HepG2 (cell line): ENCODE measurements around the gene TMEM253. TPM values are rescaled to one million over a fixed set of nuclear protein-coding genes. Genes with fewer than 3 reads are reported as not detected.
A peak's percentile ranks its signal among the peaks of the same experiment; 100 is the strongest.

Source experiments
- ATF4 ChIP-seq, 2 experiments: fragments of 450-650 bp in 1 of 2; sonication (generic) in 1 of 2; formaldehyde crosslinking; IDR thresholded peaks; 2 replicates each; pipeline versions ENCODE4 v1.5.0 to v1.8.0; 2020 to 2022; ENCODE audit warnings: mild to moderate bottlenecking in 1 of 2, missing genetic modification reagents in 1 of 2
- GABPB1 ChIP-seq: IDR thresholded peaks from 2 replicates; pipeline ENCODE4 v1.6.1; 2016; ENCODE audit warnings: mild to moderate bottlenecking, missing genetic modification reagents, moderate library complexity, missing compliant biosample characterization
- HMGA1 ChIP-seq: sonication (generic); formaldehyde crosslinking; conservative IDR thresholded peaks from 2 replicates; pipeline ENCODE4 v1.4.0; 2020; ENCODE audit warnings: missing genetic modification reagents
- KLF9 ChIP-seq: IDR thresholded peaks from 2 replicates; pipeline ENCODE4 v1.6.1; 2016; ENCODE audit warnings: low read depth
- MIER3 ChIP-seq: IDR thresholded peaks from 2 replicates; pipeline ENCODE4 v1.6.1; 2016; ENCODE audit warnings: missing compliant biosample characterization, borderline replicate concordance
- NKX3-1 ChIP-seq: sonication (generic); formaldehyde crosslinking; IDR thresholded peaks from 2 replicates; pipeline ENCODE4 v1.5.0; 2020; ENCODE audit warnings: missing genetic modification reagents
- PITX1 ChIP-seq: sonication (generic); formaldehyde crosslinking; IDR thresholded peaks from 2 replicates; pipeline ENCODE4 v1.5.1; 2020; ENCODE audit warnings: mild to moderate bottlenecking, missing genetic modification reagents
- POLR2AphosphoS5 ChIP-seq: IDR thresholded peaks from 2 replicates; pipeline ENCODE4 v1.6.1; 2012; ENCODE audit warnings: low read depth, low read length
- RBM39 ChIP-seq: fragments of 200-400 bp; formaldehyde crosslinking; IDR thresholded peaks from one replicate; pipeline ENCODE4 v1.6.1; 2018; ENCODE audit warnings: antibody characterized with exemption, mild to moderate bottlenecking, low read depth, low read length; ENCODE audit not compliant: poor library complexity, severe bottlenecking
- RELA ChIP-seq: sonication (generic); formaldehyde crosslinking; IDR thresholded peaks from 2 replicates; pipeline ENCODE4 v1.4.0; 2020; ENCODE audit warnings: missing genetic modification reagents
- TEF ChIP-seq: sonication (generic); formaldehyde crosslinking; IDR thresholded peaks from 2 replicates; pipeline ENCODE4 v1.5.0; 2020; ENCODE audit warnings: missing genetic modification reagents
- ZNF776 ChIP-seq: sonication (generic); formaldehyde crosslinking; IDR thresholded peaks from 2 replicates; pipeline ENCODE4 v1.4.0; 2020; ENCODE audit warnings: mild to moderate bottlenecking, missing genetic modification reagents
- ZNF891 ChIP-seq: sonication (generic); formaldehyde crosslinking; IDR thresholded peaks from 2 replicates; pipeline ENCODE4 v1.5.0; 2020; ENCODE audit warnings: mild to moderate bottlenecking, missing genetic modification reagents
- ZSCAN31 ChIP-seq: sonication (generic); formaldehyde crosslinking; IDR thresholded peaks from 2 replicates; pipeline ENCODE4 v1.5.0; 2020; ENCODE audit warnings: low read depth, mild to moderate bottlenecking, missing genetic modification reagents
- polyA plus RNA-seq, 8 experiments: library from polyadenylated mRNA; depleted of rRNA in 3 of 8; stranded (reverse) in 7 of 8; unstranded in 1 of 8; fragments of >200 nt; fragmentation: Illumina TruSeq in 4 of 8; extraction: Trizol in 4 of 8; gene quantifications; 2 replicates each; pipeline versions ENCODE4 v1.2.1 to v1.2.3, GENCODE V29; 2011 to 2016; ENCODE audit warnings: low read depth in 4 of 8, missing spikeins in 1 of 8, mixed read lengths in 1 of 8; ENCODE audit not compliant: insufficient read depth in 1 of 8
- total RNA-seq, 5 experiments: library from RNA; depleted of rRNA; stranded (reverse); fragments of >200 nt; fragmentation: Illumina TruSeq; extraction: Trizol; gene quantifications; 2 replicates each; pipeline ENCODE4 v1.2.3, GENCODE V29; 2016; ENCODE audit warnings: low read depth in 1 of 5
- TF ChIP-seq, protein P1 (sequence below): sonication (generic); formaldehyde crosslinking; IDR thresholded peaks from 2 replicates; pipeline ENCODE4 v1.5.0; 2020; ENCODE audit warnings: mild to moderate bottlenecking, missing genetic modification reagents
- TF ChIP-seq, protein P2 (sequence below): sonication (generic); formaldehyde crosslinking; IDR thresholded peaks from 2 replicates; pipeline ENCODE4 v1.4.0; 2020; ENCODE audit warnings: mild to moderate bottlenecking, missing genetic modification reagents

Gene TMEM253
- total and polyA plus RNA-seq, 2 of the 13 experiments (the other 11 are each of a cell fraction or from before 2014, with no cell fraction given) = 0.29 to 0.45 TPM

DNA sequence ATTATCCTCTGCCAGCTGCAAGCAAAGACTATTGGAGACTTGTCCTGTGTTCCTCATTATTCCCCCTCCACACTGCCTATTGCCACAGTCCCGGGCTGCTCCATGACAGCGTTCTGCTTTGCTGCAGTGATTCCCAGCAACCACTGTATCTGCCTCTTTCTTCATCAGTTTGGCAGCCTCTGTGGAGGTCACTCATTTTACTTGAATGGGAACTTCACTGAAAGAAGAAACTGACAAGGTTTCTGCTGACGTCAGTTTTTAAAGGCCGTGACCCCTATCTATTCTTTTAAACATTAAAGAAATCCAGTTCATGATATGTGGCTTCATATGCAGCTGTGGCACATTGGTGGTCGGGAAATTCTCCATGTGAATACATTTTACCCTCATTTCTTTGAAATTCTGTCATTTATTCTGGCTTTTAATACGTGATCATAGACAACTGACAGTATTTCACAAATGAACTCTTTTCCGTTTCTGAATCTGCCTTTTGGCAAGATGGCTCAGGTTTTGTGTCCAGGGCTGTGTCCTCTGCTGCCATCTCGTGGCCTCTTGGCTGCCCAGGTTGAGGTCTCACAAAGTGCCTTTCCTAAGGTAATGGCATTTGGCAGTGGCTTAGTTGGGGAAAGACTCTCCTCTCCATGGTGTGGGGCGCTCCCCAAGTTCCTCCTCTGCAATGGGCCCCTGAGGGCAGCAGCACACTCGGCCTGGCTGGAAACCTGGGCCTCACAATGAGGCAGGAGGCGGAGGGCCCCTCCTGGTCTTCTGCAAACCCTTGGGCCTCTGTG is 5.8 kb downstream of the TMEM253 start (continued):
- TF ChIP-seq RBM39 (peak; percentile 54), GABPB1 (CRISPR knock-in tag) (peak; percentile 37; the same call in 1 of the 2 replicates), NKX3-1 (CRISPR knock-in tag) (no peak), ZNF776 (CRISPR knock-in tag) (0 out of 2 replicates have a peak, but pooled peaks have one; percentile 21), ZSCAN31 (peak; percentile 81), HMGA1 (CRISPR knock-in tag) (no peak), KLF9 (CRISPR knock-in tag) (0 out of 2 replicates have a peak, but pooled peaks have one; percentile 45), POLR2AphosphoS5 (peak; percentile 32; the same call in 1 of the 2 replicates), ATF4 (CRISPR knock-in tag; IDR thresholded peaks at IDR 0.05) (peak in 1 of 2 experiments; percentile 62; a peak in 2 of 4 replicates), RELA (no peak; the same call in 1 of the 2 replicates), MIER3 (peak; percentile 20; the same call in 1 of the 2 replicates), ZNF891 (CRISPR knock-in tag) (no peak; the same call in 1 of the 2 replicates), TEF (CRISPR knock-in tag) (no peak), PITX1 (CRISPR knock-in tag) (peak; percentile 72; the same call in 1 of the 2 replicates)
- TF ChIP-seq, protein P1, sequence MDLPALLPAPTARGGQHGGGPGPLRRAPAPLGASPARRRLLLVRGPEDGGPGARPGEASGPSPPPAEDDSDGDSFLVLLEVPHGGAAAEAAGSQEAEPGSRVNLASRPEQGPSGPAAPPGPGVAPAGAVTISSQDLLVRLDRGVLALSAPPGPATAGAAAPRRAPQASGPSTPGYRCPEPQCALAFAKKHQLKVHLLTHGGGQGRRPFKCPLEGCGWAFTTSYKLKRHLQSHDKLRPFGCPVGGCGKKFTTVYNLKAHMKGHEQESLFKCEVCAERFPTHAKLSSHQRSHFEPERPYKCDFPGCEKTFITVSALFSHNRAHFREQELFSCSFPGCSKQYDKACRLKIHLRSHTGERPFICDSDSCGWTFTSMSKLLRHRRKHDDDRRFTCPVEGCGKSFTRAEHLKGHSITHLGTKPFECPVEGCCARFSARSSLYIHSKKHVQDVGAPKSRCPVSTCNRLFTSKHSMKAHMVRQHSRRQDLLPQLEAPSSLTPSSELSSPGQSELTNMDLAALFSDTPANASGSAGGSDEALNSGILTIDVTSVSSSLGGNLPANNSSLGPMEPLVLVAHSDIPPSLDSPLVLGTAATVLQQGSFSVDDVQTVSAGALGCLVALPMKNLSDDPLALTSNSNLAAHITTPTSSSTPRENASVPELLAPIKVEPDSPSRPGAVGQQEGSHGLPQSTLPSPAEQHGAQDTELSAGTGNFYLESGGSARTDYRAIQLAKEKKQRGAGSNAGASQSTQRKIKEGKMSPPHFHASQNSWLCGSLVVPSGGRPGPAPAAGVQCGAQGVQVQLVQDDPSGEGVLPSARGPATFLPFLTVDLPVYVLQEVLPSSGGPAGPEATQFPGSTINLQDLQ (CRISPR knock-in tag) = no peak
- TF ChIP-seq, protein P2, sequence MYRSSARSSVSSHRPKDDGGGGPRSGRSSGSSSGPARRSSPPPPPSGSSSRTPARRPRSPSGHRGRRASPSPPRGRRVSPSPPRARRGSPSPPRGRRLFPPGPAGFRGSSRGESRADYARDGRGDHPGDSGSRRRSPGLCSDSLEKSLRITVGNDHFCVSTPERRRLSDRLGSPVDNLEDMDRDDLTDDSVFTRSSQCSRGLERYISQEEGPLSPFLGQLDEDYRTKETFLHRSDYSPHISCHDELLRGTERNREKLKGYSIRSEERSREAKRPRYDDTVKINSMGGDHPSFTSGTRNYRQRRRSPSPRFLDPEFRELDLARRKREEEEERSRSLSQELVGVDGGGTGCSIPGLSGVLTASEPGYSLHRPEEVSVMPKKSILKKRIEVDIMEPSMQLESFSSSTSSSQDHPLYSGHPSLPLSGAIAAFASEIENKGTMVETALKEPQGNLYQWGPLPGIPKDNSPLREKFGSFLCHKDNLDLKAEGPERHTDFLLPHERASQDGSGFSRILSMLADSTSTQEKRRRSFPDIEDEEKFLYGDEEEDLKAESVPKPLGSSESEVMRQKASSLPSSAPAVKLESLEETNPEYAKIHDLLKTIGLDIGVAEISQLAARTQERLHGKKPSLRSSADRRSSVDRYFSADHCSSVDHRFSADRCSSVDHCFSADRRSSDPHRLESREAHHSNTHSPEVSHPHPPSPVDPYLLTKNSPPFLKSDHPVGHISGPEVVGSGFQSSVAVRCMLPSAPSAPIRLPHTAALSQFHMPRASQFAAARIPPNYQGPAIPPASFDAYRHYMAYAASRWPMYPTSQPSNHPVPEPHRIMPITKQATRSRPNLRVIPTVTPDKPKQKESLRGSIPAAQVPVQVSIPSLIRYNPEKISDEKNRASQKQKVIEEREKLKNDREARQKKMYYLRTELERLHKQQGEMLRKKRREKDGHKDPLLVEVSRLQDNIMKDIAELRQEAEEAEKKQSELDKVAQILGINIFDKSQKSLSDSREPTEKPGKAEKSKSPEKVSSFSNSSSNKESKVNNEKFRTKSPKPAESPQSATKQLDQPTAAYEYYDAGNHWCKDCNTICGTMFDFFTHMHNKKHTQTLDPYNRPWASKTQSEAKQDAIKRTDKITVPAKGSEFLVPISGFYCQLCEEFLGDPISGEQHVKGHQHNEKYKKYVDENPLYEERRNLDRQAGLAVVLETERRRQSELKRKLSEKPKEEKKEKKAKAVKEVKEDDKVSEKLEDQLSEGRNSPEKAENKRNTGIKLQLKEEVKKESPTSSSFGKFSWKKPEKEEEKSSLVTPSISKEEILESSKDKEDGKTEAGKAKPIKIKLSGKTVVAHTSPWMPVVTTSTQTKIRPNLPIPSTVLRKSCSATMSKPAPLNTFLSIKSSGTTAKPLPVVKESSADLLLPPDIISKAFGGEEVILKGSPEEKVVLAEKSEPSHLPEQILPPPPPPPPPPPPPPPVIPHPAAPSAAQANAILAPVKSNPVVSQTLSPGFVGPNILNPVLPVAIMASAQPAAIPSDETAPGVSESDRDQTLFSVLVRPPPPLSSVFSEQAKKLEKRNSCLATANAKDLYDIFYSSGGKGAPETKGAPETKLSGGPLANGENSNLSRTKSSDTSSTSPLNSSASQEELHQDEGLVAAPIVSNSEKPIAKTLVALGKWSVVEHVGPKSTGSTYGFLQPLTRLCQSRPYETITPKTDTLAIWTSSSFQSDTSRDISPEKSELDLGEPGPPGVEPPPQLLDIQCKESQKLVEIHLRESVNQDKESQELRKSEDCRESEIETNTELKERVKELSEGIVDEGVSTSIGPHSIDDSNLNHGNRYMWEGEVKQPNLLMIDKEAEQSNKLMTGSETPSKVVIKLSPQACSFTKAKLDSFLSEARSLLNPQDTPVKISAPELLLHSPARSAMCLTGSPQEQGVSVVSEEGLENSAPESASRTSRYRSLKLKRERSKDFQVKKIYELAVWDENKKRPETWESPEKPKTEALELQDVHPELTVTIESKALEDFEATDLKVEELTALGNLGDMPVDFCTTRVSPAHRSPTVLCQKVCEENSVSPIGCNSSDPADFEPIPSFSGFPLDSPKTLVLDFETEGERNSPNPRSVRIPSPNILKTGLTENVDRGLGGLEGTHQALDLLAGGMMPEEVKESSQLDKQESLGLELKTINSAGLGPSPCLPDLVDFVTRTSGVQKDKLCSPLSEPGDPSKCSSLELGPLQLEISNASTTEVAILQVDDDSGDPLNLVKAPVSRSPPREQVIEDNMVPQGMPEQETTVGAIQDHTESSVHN (CRISPR knock-in tag) = no peak
